UCSD-AML1 (cell line): Measurements from ENCODE around the gene SHOC2.

Experiments used
- DNase-seq: peaks from one replicate; lab custom pipeline; 2025; ENCODE audit not compliant: unreplicated experiment; lab: John Stamatoyannopoulos, UW

The SHOC2 gene

DNA sequence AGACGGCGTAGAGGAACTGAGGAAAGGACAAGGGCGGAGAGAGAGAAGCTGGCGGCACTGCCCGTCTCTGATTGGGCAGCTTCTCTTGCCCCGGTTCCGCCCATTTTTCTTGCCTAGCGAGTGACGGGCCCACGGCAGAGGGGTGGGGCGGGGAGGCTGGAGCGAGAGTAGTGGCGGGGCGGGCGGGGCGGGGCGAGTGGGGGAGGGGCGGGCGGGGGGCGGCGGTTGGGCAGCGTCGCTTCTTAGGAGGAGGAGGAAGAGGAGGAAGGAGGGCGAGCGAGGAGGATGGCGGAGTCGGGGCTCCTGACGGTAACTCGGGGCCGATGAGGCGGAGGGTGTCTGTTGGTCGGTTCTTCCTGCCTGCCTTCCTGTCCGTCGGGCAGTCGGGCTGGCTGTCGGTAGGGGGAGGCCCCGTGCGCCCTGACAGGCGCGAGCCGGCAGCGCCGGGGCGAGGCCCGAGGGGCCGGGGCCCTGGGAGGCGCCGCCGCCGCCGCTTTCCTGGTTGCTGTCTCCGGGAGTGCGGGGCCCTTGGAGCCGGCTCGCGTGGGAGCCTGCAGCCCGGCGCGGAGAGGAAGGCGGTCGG is at the start of gene SHOC2:
Gene SHOC2, plus strand, starts transcription at position 256 of the 583 bp plus-strand sequence. CDS start 44,755 bp downstream, outside the sequence.
- peak; percentile 98 for DNase-seq

- DNase-seq, result no peak
Measured at GRCh38 chr10:110870823-110871297, 48.5 kb upstream of the SHOC2 start.

DNA sequence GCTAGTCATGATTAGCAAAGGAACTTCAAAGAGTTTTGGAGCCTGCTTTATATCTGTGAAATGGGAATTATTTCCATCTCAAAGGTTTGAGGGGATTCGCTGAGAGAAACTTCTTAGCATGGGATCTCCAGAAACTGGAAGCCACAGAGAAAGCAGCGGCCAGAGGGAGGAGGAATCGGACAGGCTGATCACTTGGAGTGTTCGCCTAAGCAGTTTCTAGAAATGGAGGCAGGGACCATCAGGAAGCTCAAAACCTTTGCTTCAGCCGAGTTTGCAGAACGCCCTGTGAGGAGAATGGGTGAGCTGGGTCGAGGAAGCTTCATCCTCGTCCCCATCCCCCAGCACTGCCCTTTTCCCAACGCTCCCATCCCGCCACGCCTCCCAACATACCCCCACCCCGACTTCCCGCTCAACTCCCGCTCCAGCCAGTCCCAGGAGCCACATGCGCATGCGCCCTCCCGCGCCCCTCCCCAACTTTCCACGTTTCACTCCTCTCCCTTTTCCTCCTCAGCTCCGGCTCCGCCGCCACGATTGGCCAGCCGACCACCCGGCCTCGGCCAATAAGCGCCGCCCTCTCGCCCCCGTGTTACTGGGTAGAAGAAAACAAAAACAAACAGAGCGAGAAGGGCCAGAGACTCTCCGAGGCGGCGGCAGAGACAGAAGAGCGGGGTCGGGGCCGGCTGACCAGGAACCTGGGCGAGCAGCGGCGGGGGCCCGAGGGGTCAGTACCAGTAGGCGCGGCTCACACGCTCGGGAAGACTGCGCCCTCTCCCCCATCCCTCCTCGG is 47.9 kb upstream of the SHOC2 start, which contains the start of gene PDCD4:
Gene PDCD4, plus strand, starts transcription at position 631 of the 787 bp plus-strand sequence. CDS start 4,100 bp downstream, outside the sequence.
- peak; percentile 99 for DNase-seq

DNA sequence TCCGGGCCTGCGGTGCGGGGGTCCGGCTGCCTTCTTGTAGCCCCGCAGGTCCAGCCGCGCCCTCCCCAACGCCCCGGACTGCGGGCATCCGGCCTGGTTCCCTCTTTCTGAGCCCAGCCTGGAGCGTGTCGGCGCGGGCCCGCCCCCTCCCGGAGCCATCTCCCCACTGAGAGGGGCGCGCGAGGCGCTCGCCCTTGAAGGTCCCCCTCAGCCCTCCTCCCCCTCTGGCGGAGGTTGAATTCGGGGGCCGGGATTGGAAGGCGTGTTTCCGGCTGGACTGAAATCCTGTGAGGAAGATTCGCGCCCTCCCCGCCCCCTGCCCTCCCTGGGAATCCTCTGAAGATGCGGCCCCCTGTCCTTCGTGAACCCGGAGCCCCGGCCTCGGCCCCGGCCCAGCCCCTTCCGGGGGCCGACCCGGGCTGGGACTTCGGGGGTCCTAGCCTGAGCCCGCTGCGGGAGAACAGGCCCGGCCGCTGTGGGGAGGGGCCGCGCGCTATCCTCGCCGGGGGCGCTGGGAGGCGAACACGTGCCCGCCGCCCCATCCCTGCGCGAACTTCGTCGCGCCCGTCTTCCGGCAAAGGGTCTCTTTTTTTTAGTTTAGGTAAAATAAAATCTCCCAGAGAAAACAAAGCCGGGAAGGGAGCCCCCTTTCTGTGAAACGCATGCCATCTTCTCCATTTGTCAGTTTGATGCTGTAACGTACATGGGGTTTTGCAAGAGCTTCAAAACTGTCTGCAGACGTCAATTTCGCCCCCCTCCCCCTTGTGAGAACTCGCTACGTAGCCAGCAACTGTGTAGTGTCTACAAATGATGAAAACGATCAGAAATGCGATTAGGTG is 47.0 kb upstream of the SHOC2 start:
- peak; percentile 75 for DNase-seq

DNA sequence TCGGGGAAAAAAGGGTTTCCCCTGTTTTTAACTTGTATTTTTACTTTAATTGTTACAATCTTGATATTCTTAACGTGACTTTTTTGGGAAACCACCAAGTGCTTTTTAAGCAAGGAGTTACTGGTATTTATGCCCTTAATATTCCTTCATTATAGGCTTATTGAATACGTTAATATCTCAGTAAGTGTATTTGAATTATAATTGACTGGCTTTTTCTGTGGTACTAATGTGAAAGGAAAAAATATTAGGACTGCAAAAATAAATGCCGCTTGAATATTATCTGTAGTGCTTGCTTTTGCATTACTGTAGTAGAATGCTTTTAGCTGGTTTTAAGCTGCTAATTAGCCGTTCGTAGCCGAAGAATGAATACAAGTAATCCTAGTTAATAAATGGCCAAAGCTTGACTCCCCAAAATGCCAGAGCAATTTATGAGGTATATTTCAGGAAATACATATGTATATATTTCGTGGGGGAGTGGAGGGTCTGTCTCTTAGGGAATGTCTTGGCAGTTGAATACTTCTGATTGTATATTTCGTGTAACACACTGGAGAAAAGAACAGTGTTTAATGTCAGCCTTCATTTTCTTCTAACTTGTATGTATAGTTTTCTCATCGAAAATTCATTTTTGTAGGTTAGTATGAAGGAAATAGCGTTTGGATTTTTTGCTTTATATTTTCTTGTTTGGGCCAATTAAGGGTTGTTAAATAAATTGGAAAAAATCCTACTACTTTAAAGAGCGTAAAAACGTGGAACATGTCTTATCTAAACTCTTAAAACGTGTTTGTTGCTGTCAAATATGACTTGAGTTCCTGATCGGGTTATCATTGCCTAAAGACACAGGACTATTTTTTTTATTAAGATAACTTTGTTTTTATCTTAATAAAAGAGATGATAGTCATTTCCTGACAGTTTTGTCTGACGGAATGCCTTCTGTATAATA is 46.1 kb upstream of the SHOC2 start:
- no peak for DNase-seq

- DNase-seq, result no peak
Measured at GRCh38 chr10:110873951-110874350, 45.5 kb upstream of the SHOC2 start.

DNA sequence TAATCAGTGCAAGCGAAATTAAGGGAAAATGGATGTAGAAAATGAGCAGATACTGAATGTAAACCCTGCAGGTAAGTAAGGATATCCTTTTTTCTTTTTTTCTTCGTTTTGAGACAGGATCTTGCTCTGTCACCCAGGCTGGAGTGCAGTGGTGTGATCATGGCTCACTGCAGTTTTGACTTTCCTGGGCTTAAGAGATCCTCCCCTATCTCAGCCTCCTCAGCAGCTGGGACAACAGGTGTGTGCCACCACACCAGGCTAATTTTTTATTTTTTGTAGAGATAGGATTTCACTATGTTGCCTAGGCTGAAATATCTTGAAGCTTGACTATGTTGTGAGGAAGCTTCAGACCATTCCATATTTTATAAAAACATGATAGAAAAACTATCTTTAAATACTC is 43.4 kb upstream of the SHOC2 start:
- DNase-seq, result no peak

DNA sequence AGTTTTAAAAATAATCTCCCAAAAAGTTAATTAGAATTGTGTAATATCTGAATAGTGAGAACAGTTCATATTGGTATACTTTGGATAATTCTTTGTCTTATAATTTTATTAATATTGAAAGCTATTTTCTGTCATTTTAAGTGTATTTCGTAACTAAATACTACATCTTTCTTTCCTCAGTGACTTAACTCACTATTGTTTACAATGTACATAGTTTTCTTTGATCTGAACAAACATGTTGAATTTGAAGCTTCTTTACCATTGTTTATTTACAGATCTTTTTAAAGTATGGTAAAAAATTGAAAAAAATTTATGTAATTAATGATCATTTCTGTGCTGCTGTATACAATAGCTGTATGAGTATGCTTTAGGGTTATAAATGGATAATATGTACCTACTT is 42.6 kb upstream of the SHOC2 start:
- DNase-seq, result no peak

GRCh38 chr10:110880012-110880411 is 39.4 kb upstream of the SHOC2 start:
- no peak for DNase-seq

GRCh38 chr10:110881247-110881646 is 38.2 kb upstream of the SHOC2 start:
- DNase-seq, result no peak

GRCh38 chr10:110881905-110882304 is 37.5 kb upstream of the SHOC2 start:
- no peak for DNase-seq

DNA sequence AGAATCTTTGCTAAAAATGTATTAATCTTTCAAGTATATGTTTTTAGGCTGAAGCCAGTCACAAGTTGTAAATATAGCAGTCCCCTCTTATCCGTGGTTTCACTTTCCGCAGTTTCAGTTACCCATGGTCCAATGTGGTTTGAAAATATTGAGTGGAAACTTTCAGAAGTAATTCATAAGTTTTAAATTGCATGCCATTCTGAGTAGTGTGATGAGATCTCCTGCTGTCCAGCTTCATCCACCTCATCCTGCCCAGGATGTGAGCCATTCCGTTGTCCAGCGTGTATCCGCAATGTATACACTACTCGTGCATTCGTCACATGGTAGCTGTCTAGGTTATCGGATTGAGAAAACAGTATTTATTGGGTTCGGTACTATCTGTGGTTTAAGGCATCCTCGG is 35.5 kb upstream of the SHOC2 start:
- no peak for DNase-seq

- DNase-seq, result no peak
Measured at GRCh38 chr10:110885932-110886674, 33.3 kb upstream of the SHOC2 start.

DNA sequence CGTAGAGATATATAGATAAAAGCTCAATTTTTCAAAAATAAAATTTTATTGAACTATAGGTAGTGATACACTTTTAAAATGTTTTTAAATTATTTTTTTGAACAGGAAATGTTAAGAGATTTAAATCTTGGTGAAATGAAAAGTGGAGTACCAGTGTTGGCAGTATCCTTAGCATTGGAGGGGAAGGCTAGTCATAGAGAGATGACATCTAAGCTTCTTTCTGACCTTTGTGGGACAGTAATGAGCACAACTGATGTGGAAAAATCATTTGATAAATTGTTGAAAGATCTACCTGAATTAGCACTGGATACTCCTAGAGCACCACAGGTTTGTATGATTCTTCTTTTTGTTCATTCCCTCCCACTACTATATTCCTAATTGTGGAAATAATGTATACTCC is 31.8 kb upstream of the SHOC2 start:
- DNase-seq, result no peak

GRCh38 chr10:110892602-110893288 is 26.7 kb upstream of the SHOC2 start:
- no peak for DNase-seq

- no peak for DNase-seq
Measured at GRCh38 chr10:110893559-110894179, 25.7 kb upstream of the SHOC2 start.

GRCh38 chr10:110897184-110897583 is 22.2 kb upstream of the SHOC2 start:
- no peak for DNase-seq

DNA sequence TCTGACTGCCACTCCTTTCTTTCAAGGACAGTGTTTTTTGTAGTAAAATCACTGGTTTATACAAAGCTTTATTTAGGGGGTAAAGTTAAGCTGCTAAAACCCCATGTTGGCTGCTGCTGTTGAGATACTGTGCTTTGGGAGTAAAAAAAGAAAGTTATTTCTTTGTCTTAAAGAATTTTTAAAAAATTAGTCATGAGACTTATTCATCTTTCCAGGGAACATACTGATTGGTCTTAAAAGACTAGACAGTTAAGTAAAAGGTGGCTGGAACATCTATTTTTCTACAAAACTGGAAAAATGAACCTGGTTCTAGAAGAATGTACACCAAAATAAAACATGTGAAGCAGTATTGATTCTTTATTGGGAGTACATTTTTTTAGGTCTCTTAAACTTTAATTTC is 21.0 kb upstream of the SHOC2 start:
- DNase-seq, result no peak

DNA sequence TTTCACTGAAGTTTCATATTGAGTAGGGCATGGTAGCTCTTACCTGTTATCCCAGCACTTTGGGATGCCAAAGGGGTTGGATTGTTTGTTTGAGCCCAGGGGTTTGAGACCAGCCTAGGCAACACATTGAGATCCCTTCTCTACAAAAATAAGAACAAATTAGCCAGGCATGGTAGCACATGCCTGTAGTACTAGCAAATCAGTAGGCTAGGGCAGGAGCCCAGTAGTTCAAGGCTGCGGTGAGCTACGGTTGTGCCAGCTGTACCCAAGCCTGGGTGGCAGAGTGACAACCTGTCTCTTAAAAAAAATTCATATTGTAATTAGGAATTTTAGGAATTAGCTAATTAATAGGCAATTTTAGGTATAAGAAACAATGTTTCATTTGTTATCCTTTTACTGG is 18.4 kb upstream of the SHOC2 start:
- no peak for DNase-seq
